Neural cell (in vitro differentiated cells): ENCODE results near the gene HPS4. TPM values are rescaled to one million over a fixed set of nuclear protein-coding genes. Genes with fewer than 3 reads are reported as not detected.

Source experiments
- H2AFZ ChIP-seq: fragments of 200-600, 300-800 bp; sonication (generic), shearing (Covaris generic); 2 replicates; pipeline ENCODE4 v1.6.0; 2014; ENCODE audit warnings: low read depth, mild to moderate bottlenecking, antibody characterized with exemption, low read length, moderate library complexity
- H3F3A ChIP-seq: fragments of 200-600 bp; shearing (Covaris generic); 2 replicates; pipeline ENCODE4 v1.6.1; 2016; ENCODE audit warnings: mild to moderate bottlenecking, moderate library complexity, mixed read lengths, antibody characterized with exemption, low read length; ENCODE audit not compliant: insufficient read depth, poor library complexity, severe bottlenecking
- H3K27ac ChIP-seq: fragments of 200-600, 300-800 bp; sonication (generic), shearing (Covaris generic); 2 replicates; pipeline ENCODE4 v1.5.1; 2014; ENCODE audit warnings: mild to moderate bottlenecking, low read length, moderate library complexity
- H3K27me3 ChIP-seq: fragments of 300-800, 200-600 bp; sonication (generic), shearing (Covaris generic); 2 replicates; pipeline ENCODE4 v1.6.0; 2014; ENCODE audit warnings: mild to moderate bottlenecking, low read depth, low read length, moderate library complexity; ENCODE audit not compliant: insufficient read depth
- H3K36me3 ChIP-seq: fragments of 300-800, 200-600 bp; sonication (generic), shearing (Covaris generic); 2 replicates; pipeline ENCODE4 v1.5.1; 2014; ENCODE audit warnings: mild to moderate bottlenecking, antibody characterized with exemption, low read length, moderate library complexity; ENCODE audit not compliant: insufficient read depth
- H3K4me2 ChIP-seq: fragments of 300-800, 200-600 bp; sonication (generic), shearing (Covaris generic); 2 replicates; pipeline ENCODE4 v1.6.0; 2014; ENCODE audit warnings: mild to moderate bottlenecking, low read length
- H3K4me3 ChIP-seq: fragments of 300-800, 200-600 bp; sonication (generic), shearing (Covaris generic); 2 replicates; pipeline ENCODE4 v1.5.1; 2014; ENCODE audit warnings: mild to moderate bottlenecking, low read length, moderate library complexity
- H3K79me2 ChIP-seq: fragments of 200-600 bp; shearing (Covaris generic); replicated peaks from 2 replicates; pipeline ENCODE4 v1.6.0; 2014; ENCODE audit warnings: mild to moderate bottlenecking, low read length, moderate library complexity; ENCODE audit not compliant: insufficient read depth
- H3K9ac ChIP-seq: fragments of 300-800, 200-600 bp; sonication (generic), shearing (Covaris generic); 2 replicates; pipeline ENCODE4 v1.6.1; 2016; ENCODE audit warnings: mild to moderate bottlenecking, low read length, mixed read lengths
- H3K9me2 ChIP-seq: fragments of 200-600 bp; shearing (Covaris generic); 2 replicates; pipeline ENCODE4 v1.6.1; 2016; ENCODE audit warnings: mild to moderate bottlenecking, low read length, mixed read lengths; ENCODE audit not compliant: insufficient read depth
- H3K9me3 ChIP-seq: fragments of 200-600, 300-800 bp; sonication (generic), shearing (Covaris generic); 2 replicates; pipeline ENCODE4 v1.6.1; 2016; ENCODE audit warnings: mild to moderate bottlenecking, mixed run types, low read length, moderate library complexity, mixed read lengths
- H4K20me1 ChIP-seq: fragments of 200-600 bp; shearing (Covaris generic); 2 replicates; pipeline ENCODE4 v1.6.1; 2016; ENCODE audit warnings: mild to moderate bottlenecking, mixed run types; ENCODE audit not compliant: insufficient read depth
- CTCF ChIP-seq: fragments of 450-650 bp; IDR thresholded peaks from 2 replicates; pipeline ENCODE4 v1.5.1; 2014; ENCODE audit warnings: antibody characterized with exemption, mild to moderate bottlenecking, moderate library complexity; ENCODE audit not compliant: poor library complexity, severe bottlenecking
- EP300 ChIP-seq: fragments of 450-650 bp; conservative IDR thresholded peaks from 2 replicates; pipeline ENCODE4 v1.6.1; 2014; ENCODE audit warnings: antibody characterized with exemption, mild to moderate bottlenecking, moderate library complexity; ENCODE audit not compliant: poor library complexity, severe bottlenecking
- EZH2 ChIP-seq: fragments of 200-600, 300-800 bp; shearing (Covaris generic), sonication (generic); IDR thresholded peaks from 2 replicates; pipeline ENCODE4 v1.6.1; 2014; ENCODE audit warnings: antibody characterized with exemption, low read length, borderline replicate concordance, mild to moderate bottlenecking; ENCODE audit not compliant: insufficient read depth, poor library complexity, severe bottlenecking
- MXI1 ChIP-seq: fragments of 450-650 bp; conservative IDR thresholded peaks from 2 replicates; pipeline ENCODE4 v1.6.1; 2014; ENCODE audit warnings: antibody characterized with exemption, mild to moderate bottlenecking; ENCODE audit not compliant: poor library complexity, severe bottlenecking
- POLR2AphosphoS5 ChIP-seq: IDR thresholded peaks from 2 replicates; pipeline ENCODE4 v1.6.1; 2012
- RAD21 ChIP-seq: fragments of 450-650 bp; conservative IDR thresholded peaks from 2 replicates; pipeline ENCODE4 v1.6.1; 2014; ENCODE audit warnings: antibody characterized with exemption, mild to moderate bottlenecking, moderate library complexity
- REST ChIP-seq: IDR thresholded peaks from 2 replicates; pipeline ENCODE4 v1.6.1; 2012; ENCODE audit warnings: borderline replicate concordance
- SMC3 ChIP-seq: fragments of 450-650 bp; conservative IDR thresholded peaks from 2 replicates; pipeline ENCODE4 v1.6.1; 2014; ENCODE audit warnings: antibody characterized with exemption, mild to moderate bottlenecking, moderate library complexity; ENCODE audit not compliant: poor library complexity
- TAF1 ChIP-seq: IDR thresholded peaks from 2 replicates; pipeline ENCODE4 v1.6.1; 2012; ENCODE audit warnings: low read depth
- polyA plus RNA-seq: library from polyadenylated mRNA; depleted of rRNA; stranded (reverse); fragments of >200 nt; gene quantifications from 2 replicates; pipeline ENCODE4 v1.2.3, GENCODE V29; 2014

The HPS4 gene
- polyA plus RNA-seq, 1 donor from 2014 or later, result 54.1 TPM

- peaks cover 7% of the 10 kb centered on the region for H3K79me2 ChIP-seq
- peak overlapping the region; percentile 79 for H3K4me2 ChIP-seq
- H3K9ac ChIP-seq, result peak overlapping the region; percentile 55
- H3K36me3 ChIP-seq, result peaks cover 10% of the 10 kb centered on the region
- H4K20me1 ChIP-seq, result no peaks in the 10 kb centered on the region
- no peaks in the 10 kb centered on the region for H3K9me2 ChIP-seq
- H3K27me3 ChIP-seq, result no peaks in the 10 kb centered on the region
- no peak overlapping the region for H2AFZ ChIP-seq
- peak overlapping the region; percentile 79 for H3K27ac ChIP-seq
- no peaks in the 10 kb centered on the region for H3F3A ChIP-seq
- peak overlapping the region; percentile 50 for H3K4me3 ChIP-seq
- no peaks in the 10 kb centered on the region for H3K9me3 ChIP-seq
- TF ChIP-seq SMC3, result peak; percentile 16
- no peak for TF ChIP-seq EZH2
Observed at GRCh38 chr22:26462641-26463040, 20.9 kb downstream of the HPS4 start.

GRCh38 chr22:26462051-26462450 lies 21.5 kb downstream of the HPS4 start:
- Histone ChIP-seq H3K4me3 (peak overlapping the region; percentile 50), H2AFZ (no peak overlapping the region), H3K27me3 (no peaks in the 10 kb centered on the region), H3K27ac (peak overlapping the region; percentile 79), H3K4me2 (peak overlapping the region; percentile 79), H3K9me2 (no peaks in the 10 kb centered on the region), H4K20me1 (no peaks in the 10 kb centered on the region), H3F3A (no peaks in the 10 kb centered on the region), H3K9ac (peak overlapping the region; percentile 55), H3K9me3 (no peaks in the 10 kb centered on the region), H3K36me3 (peaks cover 10% of the 10 kb centered on the region), H3K79me2 (peaks cover 7% of the 10 kb centered on the region)
- TF ChIP-seq RAD21 (no peak), MXI1 (no peak), TAF1 (no peak), EP300 (no peak), CTCF (no peak), SMC3 (no peak), REST (no peak), EZH2 (no peak), POLR2AphosphoS5 (no peak)
